Liver (tissue), 9 donors: ENCODE data around the gene CCDC141. TPM values are rescaled to one million over a fixed set of nuclear protein-coding genes. Genes with fewer than 3 reads are reported as not detected.

ENCODE experiments used
- DNase-seq: peaks from one replicate; pipeline ENCODE4 v3.0.0-alpha.2; 2017; ENCODE audit warnings: low spot score
- H3K27ac ChIP-seq, 2 donors: one replicate each; pipeline ENCODE4 v1.7.0; 2013; ENCODE audit warnings: inconsistent platforms in 2 of 2, low read length in 2 of 2, control low read depth in 1 of 2, low read depth in 1 of 2, mild to moderate bottlenecking in 1 of 2
- H3K27me3 ChIP-seq, 4 donors: one replicate each; pipeline versions ENCODE4 v1.6.1 to v1.7.0; 2013; ENCODE audit warnings: low read length in 3 of 4, inconsistent platforms in 1 of 4, mild to moderate bottlenecking in 1 of 4, moderate library complexity in 1 of 4; ENCODE audit not compliant: control insufficient read depth in 4 of 4, insufficient read depth in 4 of 4
- H3K36me3 ChIP-seq, 4 donors: one replicate each; pipeline versions ENCODE4 v1.6.1 to v1.7.0; 2013; ENCODE audit warnings: low read length in 3 of 4, mild to moderate bottlenecking in 3 of 4, low read depth in 1 of 4, moderate library complexity in 1 of 4; ENCODE audit not compliant: control insufficient read depth in 4 of 4, insufficient read depth in 3 of 4
- H3K4me1 ChIP-seq, 4 donors: one replicate each; pipeline versions ENCODE4 v1.6.1 to v1.7.0; 2013; ENCODE audit warnings: low read length in 3 of 4, mild to moderate bottlenecking in 3 of 4, moderate library complexity in 1 of 4; ENCODE audit not compliant: control insufficient read depth in 4 of 4, insufficient read depth in 4 of 4
- H3K4me3 ChIP-seq, 3 donors: one replicate each; pipeline versions ENCODE4 v1.6.1 to v1.7.0; 2013; ENCODE audit warnings: low read length in 3 of 3, control low read depth in 1 of 3, low read depth in 1 of 3, mild to moderate bottlenecking in 1 of 3
- H3K9ac ChIP-seq, 2 donors: one replicate each; pipeline ENCODE4 v1.7.0; 2013; ENCODE audit warnings: low read length in 2 of 2, mild to moderate bottlenecking in 2 of 2, moderate library complexity in 2 of 2, control low read depth in 1 of 2, low read depth in 1 of 2
- H3K9me3 ChIP-seq, 4 donors: one replicate each; pipeline versions ENCODE4 v1.6.1 to v1.7.0; 2013; ENCODE audit warnings: low read length in 3 of 4; ENCODE audit not compliant: control insufficient read depth in 4 of 4
- EGR1 ChIP-seq, 2 donors: IDR thresholded peaks; 2 replicates each; pipeline ENCODE4 v1.6.1; 2016 to 2018; ENCODE audit warnings: antibody characterized with exemption in 2 of 2, low read depth in 2 of 2
- FOXA1 ChIP-seq: IDR thresholded peaks from 2 replicates; pipeline ENCODE4 v1.6.1; 2016; ENCODE audit warnings: antibody characterized with exemption
- FOXA2 ChIP-seq: IDR thresholded peaks from 2 replicates; pipeline ENCODE4 v1.6.1; 2016; ENCODE audit warnings: antibody characterized with exemption
- GABPA ChIP-seq, 2 donors: IDR thresholded peaks in 1 of 2; conservative IDR thresholded peaks in 1 of 2; 2 replicates each; pipeline ENCODE4 v1.6.1; 2016; ENCODE audit warnings: antibody characterized with exemption in 2 of 2, mild to moderate bottlenecking in 1 of 2, moderate library complexity in 1 of 2
- HNF4A ChIP-seq, 2 donors: conservative IDR thresholded peaks; 2 replicates each; pipeline ENCODE4 v1.6.1; 2016; ENCODE audit warnings: antibody characterized with exemption in 2 of 2, mild to moderate bottlenecking in 2 of 2
- HNF4G ChIP-seq: IDR thresholded peaks from 2 replicates; pipeline ENCODE4 v1.6.1; 2016; ENCODE audit warnings: antibody characterized with exemption
- JUND ChIP-seq, 2 donors: IDR thresholded peaks; 2 replicates each; pipeline ENCODE4 v1.6.1; 2016; ENCODE audit warnings: antibody characterized with exemption in 2 of 2
- NR2F2 ChIP-seq: IDR thresholded peaks from 2 replicates; pipeline ENCODE4 v1.6.1; 2016; ENCODE audit warnings: antibody characterized with exemption
- RAD21 ChIP-seq, 2 donors: IDR thresholded peaks; 2 replicates each; pipeline ENCODE4 v1.6.1; 2016; ENCODE audit warnings: antibody characterized with exemption in 2 of 2, mild to moderate bottlenecking in 2 of 2
- REST ChIP-seq: IDR thresholded peaks from 2 replicates; pipeline ENCODE4 v1.6.1; 2016; ENCODE audit warnings: antibody characterized with exemption, mild to moderate bottlenecking
- RXRA ChIP-seq, 2 donors: IDR thresholded peaks; 2 replicates each; pipeline ENCODE4 v1.6.1; 2017 to 2018; ENCODE audit warnings: antibody characterized with exemption in 2 of 2, mild to moderate bottlenecking in 1 of 2
- TAF1 ChIP-seq: conservative IDR thresholded peaks from 2 replicates; pipeline ENCODE4 v1.6.1; 2016; ENCODE audit warnings: antibody characterized with exemption, mild to moderate bottlenecking
- YY1 ChIP-seq: IDR thresholded peaks from 2 replicates; pipeline ENCODE4 v1.6.1; 2016; ENCODE audit warnings: antibody characterized with exemption, mild to moderate bottlenecking
- WGBS: extraction: QIAGEN DNeasy Blood & Tissue Kit; methylation state at CpG from one replicate; pipeline ENCODE4 v1.1.7; 2013; 5-methylcytosine and 5-hydroxymethylcytosine counted together
- polyA plus RNA-seq, 2 donors: library from polyadenylated mRNA; stranded (reverse) in 1 of 2; unstranded in 1 of 2; fragments of 200-250 nt in 1 of 2; fragments of >200 nt in 1 of 2; fragmentation: Nextera tagmentation in 1 of 2; extraction: Ambion mirVana in 1 of 2; gene quantifications; one replicate each; pipeline versions ENCODE4 v1.2.1 to v1.2.3, GENCODE V29; 2013 to 2015
- total RNA-seq, 2 donors: library from RNA; depleted of rRNA; stranded (reverse); fragments of >200 nt; gene quantifications; one replicate each; pipeline ENCODE4 v1.2.3, GENCODE V29; 2014
- TF ChIP-seq, protein P1 (sequence below): fragments of 150-350 bp; IDR thresholded peaks from 2 replicates; pipeline ENCODE4 v1.5.1; 2017; ENCODE audit warnings: improper control_type of control experiment, low read depth, low read length; ENCODE audit not compliant: missing input control
- TF ChIP-seq, protein P2 (sequence below): IDR thresholded peaks from 2 replicates; pipeline ENCODE4 v1.6.1; 2016; ENCODE audit warnings: antibody characterized with exemption
- TF ChIP-seq, protein P3 (sequence below): IDR thresholded peaks from 2 replicates; pipeline ENCODE4 v1.6.1; 2016; ENCODE audit warnings: antibody characterized with exemption
- donor health status: healthy.
- donor health status: healthy.
- donor health status: healthy.
- donor health status: healthy.
- donor health status: healthy.

Gene CCDC141
- total and polyA plus RNA-seq, 4 donors: 0.05 to 1.0 (median 0.39) TPM

DNA sequence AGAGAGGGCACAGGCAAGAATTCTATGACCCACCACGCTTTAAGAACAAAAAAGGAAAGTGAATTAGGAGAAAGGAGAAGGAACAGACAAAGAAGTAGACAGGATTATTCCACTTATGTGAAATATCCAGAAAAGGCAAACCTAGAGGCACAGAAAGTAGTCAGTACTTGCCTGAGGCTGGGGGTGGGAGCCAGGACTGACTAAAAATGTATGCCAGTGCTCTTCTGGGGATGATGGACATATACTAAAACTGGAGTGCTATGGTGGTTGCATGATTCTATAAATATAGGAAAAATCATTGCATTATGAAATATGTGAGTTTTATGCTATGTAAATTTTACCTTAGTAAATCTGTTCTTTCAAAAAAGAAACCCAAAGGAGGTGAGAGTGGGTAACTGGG, 168.9 kb downstream of the CCDC141 start:
- no peak for DNase-seq
- H3K27me3 ChIP-seq: peaks cover 0 to 3% (median 0%) of the 10 kb centered on the region in 4 donors
- TF ChIP-seq TAF1 (no peak), HNF4A (conservative IDR thresholded peaks at IDR 0.05) (no peak), JUND (IDR thresholded peaks at IDR 0.05) (no peak), GABPA (IDR thresholded peaks at IDR 0.05 in 1 of 2, conservative IDR thresholded peaks at IDR 0.05 in 1 of 2) (no peak), RXRA (IDR thresholded peaks at IDR 0.05) (no peak), YY1 (no peak), FOXA1 (no peak), REST (no peak), HNF4G (no peak), EGR1 (IDR thresholded peaks at IDR 0.05; ENCODE audit: low read depth in 2 of 2) (no peak)
- TF ChIP-seq, protein P1, sequence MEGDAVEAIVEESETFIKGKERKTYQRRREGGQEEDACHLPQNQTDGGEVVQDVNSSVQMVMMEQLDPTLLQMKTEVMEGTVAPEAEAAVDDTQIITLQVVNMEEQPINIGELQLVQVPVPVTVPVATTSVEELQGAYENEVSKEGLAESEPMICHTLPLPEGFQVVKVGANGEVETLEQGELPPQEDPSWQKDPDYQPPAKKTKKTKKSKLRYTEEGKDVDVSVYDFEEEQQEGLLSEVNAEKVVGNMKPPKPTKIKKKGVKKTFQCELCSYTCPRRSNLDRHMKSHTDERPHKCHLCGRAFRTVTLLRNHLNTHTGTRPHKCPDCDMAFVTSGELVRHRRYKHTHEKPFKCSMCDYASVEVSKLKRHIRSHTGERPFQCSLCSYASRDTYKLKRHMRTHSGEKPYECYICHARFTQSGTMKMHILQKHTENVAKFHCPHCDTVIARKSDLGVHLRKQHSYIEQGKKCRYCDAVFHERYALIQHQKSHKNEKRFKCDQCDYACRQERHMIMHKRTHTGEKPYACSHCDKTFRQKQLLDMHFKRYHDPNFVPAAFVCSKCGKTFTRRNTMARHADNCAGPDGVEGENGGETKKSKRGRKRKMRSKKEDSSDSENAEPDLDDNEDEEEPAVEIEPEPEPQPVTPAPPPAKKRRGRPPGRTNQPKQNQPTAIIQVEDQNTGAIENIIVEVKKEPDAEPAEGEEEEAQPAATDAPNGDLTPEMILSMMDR: no peak
- TF ChIP-seq, protein P2, sequence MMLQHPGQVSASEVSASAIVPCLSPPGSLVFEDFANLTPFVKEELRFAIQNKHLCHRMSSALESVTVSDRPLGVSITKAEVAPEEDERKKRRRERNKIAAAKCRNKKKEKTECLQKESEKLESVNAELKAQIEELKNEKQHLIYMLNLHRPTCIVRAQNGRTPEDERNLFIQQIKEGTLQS: no peak
- H3K9ac ChIP-seq: no peak overlapping the region
- no peaks in the 10 kb centered on the region for H3K36me3 ChIP-seq
- no peaks in the 10 kb centered on the region for H3K9me3 ChIP-seq
- WGBS: 69% methylated on average over 1 of the region's 1 CpG
- no peak overlapping the region for H3K4me3 ChIP-seq
- H3K27ac ChIP-seq: no peak overlapping the region
- H3K4me1 ChIP-seq: no peaks in the 10 kb centered on the region

- peaks cover 0 to 3% (median 0%) of the 10 kb centered on the region in 4 donors for H3K27me3 ChIP-seq
- H3K9me3 ChIP-seq: no peaks in the 10 kb centered on the region
- 71% methylated on average over 3 of the region's 3 CpGs for WGBS
- no peaks in the 10 kb centered on the region for H3K36me3 ChIP-seq
- H3K27ac ChIP-seq: no peak overlapping the region
- H3K4me1 ChIP-seq: no peaks in the 10 kb centered on the region
- TF ChIP-seq REST: no peak
- TF ChIP-seq NR2F2: no peak
- no peak for TF ChIP-seq HNF4G
- TF ChIP-seq FOXA2: no peak
- TF ChIP-seq, protein P1: no peak
- TF ChIP-seq, protein P3, sequence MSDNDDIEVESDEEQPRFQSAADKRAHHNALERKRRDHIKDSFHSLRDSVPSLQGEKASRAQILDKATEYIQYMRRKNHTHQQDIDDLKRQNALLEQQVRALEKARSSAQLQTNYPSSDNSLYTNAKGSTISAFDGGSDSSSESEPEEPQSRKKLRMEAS: no peak
- no peak for TF ChIP-seq RAD21 (IDR thresholded peaks at IDR 0.05)
- H3K9ac ChIP-seq: no peak overlapping the region
- no peak for DNase-seq
- H3K4me3 ChIP-seq: no peak overlapping the region
These were observed 169.7 kb downstream of the CCDC141 start for GRCh38 chr2:178880257-178880656.
